Sigmoid colon (tissue), 7 donors: ENCODE results near the gene ELMOD3. TPM values are rescaled to one million over a fixed set of nuclear protein-coding genes. Genes with fewer than 3 reads are reported as not detected.
"Not testable (repeated sequence)": the region's sequence is repeated elsewhere in the genome, so short reads cannot be mapped to it uniquely, and the experiment has no call there.

ENCODE experiments used
- DNase-seq: peaks from one replicate; pipeline ENCODE4 v3.0.0-alpha.2; 2019
- H3K27ac ChIP-seq, 4 donors: fragments of 200-600 bp; sonication (generic); one replicate each; pipeline ENCODE4 v1.5.1; 2016 to 2019; ENCODE audit warnings: mild to moderate bottlenecking in 1 of 4
- H3K27me3 ChIP-seq, 3 donors: fragments of 200-600 bp; sonication (generic); one replicate each; pipeline ENCODE4 v1.5.1; 2019; ENCODE audit warnings: mild to moderate bottlenecking in 1 of 3
- H3K36me3 ChIP-seq, 4 donors: fragments of 200-600 bp; sonication (generic); one replicate each; pipeline ENCODE4 v1.5.1; 2016 to 2019
- H3K4me1 ChIP-seq, 4 donors: fragments of 200-600 bp; sonication (generic); one replicate each; pipeline ENCODE4 v1.5.1; 2017 to 2019
- H3K4me3 ChIP-seq, 4 donors: fragments of 200-600 bp; sonication (generic); one replicate each; pipeline ENCODE4 v1.5.1; 2017 to 2019; ENCODE audit warnings: mild to moderate bottlenecking in 2 of 4, moderate library complexity in 1 of 4
- H3K9me3 ChIP-seq, 4 donors: fragments of 200-600 bp in 3 of 4; sonication (generic) in 3 of 4; one replicate each; pipeline versions ENCODE4 v1.5.1 to v1.6.1; 2013 to 2019
- EP300 ChIP-seq, 4 donors: sonication (generic); formaldehyde crosslinking; IDR thresholded peaks; one replicate each; pipeline ENCODE4 v1.6.1; 2017; ENCODE audit warnings: antibody characterized with exemption in 4 of 4
- POLR2A ChIP-seq, 2 donors: fragments of 450-650 bp; IDR thresholded peaks; one replicate each; pipeline ENCODE4 v1.6.1; 2016; ENCODE audit warnings: antibody characterized with exemption in 2 of 2, mild to moderate bottlenecking in 2 of 2, moderate library complexity in 2 of 2
- POLR2AphosphoS5 ChIP-seq, 4 donors: sonication (generic); formaldehyde crosslinking; IDR thresholded peaks; one replicate each; pipeline ENCODE4 v1.6.1; 2017; ENCODE audit warnings: antibody characterized with exemption in 4 of 4
- WGBS, 2 donors: extraction: QIAGEN DNeasy Blood & Tissue Kit; methylation state at CpG; one replicate each; pipeline ENCODE4 v1.1.7; 2013; 5-methylcytosine and 5-hydroxymethylcytosine counted together
- intact Hi-C: fragments of 100-400 bp; cut with DNase I; formaldehyde crosslinking; loops from one replicate; pipeline ENCODE4 v1.15.1; 2023
- polyA plus RNA-seq, 3 donors: library from polyadenylated mRNA; stranded (reverse); fragments of 200-250 nt; gene quantifications; one replicate each; pipeline ENCODE4 v1.2.3, GENCODE V29; 2013
- total RNA-seq, 4 donors: library from RNA; depleted of rRNA; stranded (reverse); fragments of >200 nt; gene quantifications; one replicate each; pipeline ENCODE4 v1.1.0, GENCODE V29; 2016
- TF ChIP-seq, protein P1 (sequence below), 4 experiments: fragments of 450-650 bp in 3 of 4; fragments of 200-600 bp in 1 of 4; IDR thresholded peaks; one replicate each; pipeline ENCODE4 v1.5.1; 2016 to 2019; ENCODE audit warnings: antibody characterized with exemption in 4 of 4, mild to moderate bottlenecking in 3 of 4, moderate library complexity in 2 of 4
- donor health status: healthy with polysubstance abuse.
- donor health status: Bipolar disorder and iron deficiency.
- donor health status: healthy.

Gene ELMOD3
- total and polyA plus RNA-seq, 7 donors = 11.6 to 26.3 (median 19.7) TPM

- 4 to 5% methylated on average over 64 of the region's 64 CpGs for WGBS, 2 donors
- peak; percentile 96 for DNase-seq
- Histone ChIP-seq H3K36me3 (no peaks in the 10 kb centered on the region), H3K9me3 (no peaks in the 10 kb centered on the region), H3K4me1 (peaks cover 0 to 64% (median 57%) of the 10 kb centered on the region in 4 donors), H3K27me3 (no peaks in the 10 kb centered on the region), H3K4me3 (peak overlapping the region; percentile 34 to 51 (median 48)), H3K27ac (peak overlapping the region; percentile 93 to 97 (median 95))
- TF ChIP-seq, protein P1, sequence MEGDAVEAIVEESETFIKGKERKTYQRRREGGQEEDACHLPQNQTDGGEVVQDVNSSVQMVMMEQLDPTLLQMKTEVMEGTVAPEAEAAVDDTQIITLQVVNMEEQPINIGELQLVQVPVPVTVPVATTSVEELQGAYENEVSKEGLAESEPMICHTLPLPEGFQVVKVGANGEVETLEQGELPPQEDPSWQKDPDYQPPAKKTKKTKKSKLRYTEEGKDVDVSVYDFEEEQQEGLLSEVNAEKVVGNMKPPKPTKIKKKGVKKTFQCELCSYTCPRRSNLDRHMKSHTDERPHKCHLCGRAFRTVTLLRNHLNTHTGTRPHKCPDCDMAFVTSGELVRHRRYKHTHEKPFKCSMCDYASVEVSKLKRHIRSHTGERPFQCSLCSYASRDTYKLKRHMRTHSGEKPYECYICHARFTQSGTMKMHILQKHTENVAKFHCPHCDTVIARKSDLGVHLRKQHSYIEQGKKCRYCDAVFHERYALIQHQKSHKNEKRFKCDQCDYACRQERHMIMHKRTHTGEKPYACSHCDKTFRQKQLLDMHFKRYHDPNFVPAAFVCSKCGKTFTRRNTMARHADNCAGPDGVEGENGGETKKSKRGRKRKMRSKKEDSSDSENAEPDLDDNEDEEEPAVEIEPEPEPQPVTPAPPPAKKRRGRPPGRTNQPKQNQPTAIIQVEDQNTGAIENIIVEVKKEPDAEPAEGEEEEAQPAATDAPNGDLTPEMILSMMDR (IDR thresholded peaks at IDR 0.05) = no peak
- TF ChIP-seq POLR2AphosphoS5 (IDR thresholded peaks at IDR 0.05) = peak; percentile 83 to 98 (median 93)
- peak in 3 of 4 donors; percentile 88 to 96 (median 92) for TF ChIP-seq EP300 (IDR thresholded peaks at IDR 0.05)
- TF ChIP-seq POLR2A (IDR thresholded peaks at IDR 0.05) = peak; percentile 83 to 87
- intact Hi-C loops = loop anchor here (1.0 kb wide), 1 partner anchor 100 kb away; no protein-coding TSS in a partner anchor
Observed at GRCh38 chr2:85437488-85438200, 83.1 kb downstream of the ELMOD3 start.

DNA sequence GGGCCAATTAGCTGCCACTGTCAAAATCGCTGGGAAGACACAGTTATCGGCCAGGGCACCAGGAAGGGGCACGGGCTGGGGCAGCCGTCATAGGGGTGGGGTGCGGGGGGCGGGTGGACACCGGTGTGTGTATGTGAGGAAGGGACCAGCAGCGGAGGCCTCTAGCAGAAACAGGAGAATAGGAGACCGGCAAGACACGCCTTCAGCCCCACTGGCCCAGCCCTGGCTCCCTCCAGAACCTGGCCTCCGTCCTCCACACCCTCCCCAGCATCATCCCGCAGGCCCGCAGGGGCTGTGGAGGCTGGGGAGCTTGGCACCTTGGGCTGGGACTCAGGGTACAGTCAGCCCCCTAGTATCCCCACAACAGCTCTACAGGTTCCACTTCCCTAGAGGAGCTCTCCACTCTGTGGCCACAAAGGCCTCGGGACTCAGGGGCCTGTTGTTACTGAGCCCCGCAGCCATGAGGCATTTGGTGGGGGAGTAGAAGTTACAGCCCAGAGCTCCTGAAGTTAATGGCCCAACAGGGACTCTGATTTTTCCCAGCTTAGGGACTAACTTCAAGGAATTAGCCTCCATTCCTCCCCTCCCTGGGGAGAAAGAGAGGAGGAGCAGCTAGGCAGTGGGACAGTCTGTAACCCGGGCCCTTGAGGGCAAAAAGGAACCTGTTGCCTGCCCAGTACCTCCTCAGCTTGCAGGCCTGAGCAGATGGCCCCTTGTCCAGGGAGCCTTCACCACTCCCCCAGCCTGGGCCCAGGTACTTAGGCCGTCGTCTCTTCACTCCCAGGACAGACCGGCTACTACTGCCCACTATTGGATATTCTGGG, 83.8 kb downstream of the ELMOD3 start:
- peaks cover 0 to 57% (median 51%) of the 10 kb centered on the region in 4 donors for H3K4me1 ChIP-seq
- TF ChIP-seq POLR2A (IDR thresholded peaks at IDR 0.05) = no peak
- TF ChIP-seq EP300 (IDR thresholded peaks at IDR 0.05) = no peak
- TF ChIP-seq POLR2AphosphoS5 (IDR thresholded peaks at IDR 0.05) = no peak
- TF ChIP-seq, protein P1 (IDR thresholded peaks at IDR 0.05) = no peak
- H3K27me3 ChIP-seq = no peaks in the 10 kb centered on the region
- no peaks in the 10 kb centered on the region for H3K9me3 ChIP-seq
- peak overlapping the region; percentile 93 to 97 (median 95) for H3K27ac ChIP-seq
- no peaks in the 10 kb centered on the region for H3K36me3 ChIP-seq
- intact Hi-C loops = no loop called here
- 35 to 42% methylated on average over 19 of the region's 19 CpGs for WGBS, 2 donors
- H3K4me3 ChIP-seq = peak overlapping the region; percentile 34 to 51 (median 48)
- no peak for DNase-seq

- intact Hi-C loops = no loop called here
- TF ChIP-seq, protein P1 (IDR thresholded peaks at IDR 0.05) = no peak
- no peak for TF ChIP-seq POLR2AphosphoS5 (IDR thresholded peaks at IDR 0.05)
- no peak for TF ChIP-seq POLR2A (IDR thresholded peaks at IDR 0.05)
- no peak for TF ChIP-seq EP300 (IDR thresholded peaks at IDR 0.05)
- H3K9me3 ChIP-seq = no peaks in the 10 kb centered on the region
- WGBS, 2 donors = 84 to 89% methylated on average over 6 of the region's 6 CpGs
- no peak overlapping the region for H3K4me3 ChIP-seq
- H3K27me3 ChIP-seq = no peaks in the 10 kb centered on the region
- H3K4me1 ChIP-seq = peaks cover 0 to 50% (median 45%) of the 10 kb centered on the region in 4 donors
- peak overlapping the region; percentile 93 to 97 (median 95) for H3K27ac ChIP-seq
- H3K36me3 ChIP-seq = no peaks in the 10 kb centered on the region
- DNase-seq = no peak
Observed at GRCh38 chr2:85439025-85439472, 84.5 kb downstream of the ELMOD3 start.

GRCh38 chr2:85439569-85439968, 85.0 kb downstream of the ELMOD3 start:
- whole genome bisulfite sequencing, 2 donors = 91 to 94% methylated on average over 9 of the region's 9 CpGs
- intact Hi-C loops, H3K27me3 ChIP-seq, H3K9me3 ChIP-seq, DNase-seq, H3K36me3 ChIP-seq, H3K4me3 ChIP-seq: not testable (repeated sequence)
- Histone ChIP-seq H3K4me1 (peaks cover 0 to 45% (median 41%) of the 10 kb centered on the region in 4 donors), H3K27ac (peak overlapping the region in 3 of 4 donors; percentile 93 to 97 (median 93))

- 79 to 89% methylated on average over 7 of the region's 7 CpGs for WGBS, 2 donors
- H3K4me1 ChIP-seq = peaks cover 0 to 43% (median 41%) of the 10 kb centered on the region in 4 donors
- no peaks in the 10 kb centered on the region for H3K9me3 ChIP-seq
- no peaks in the 10 kb centered on the region for H3K27me3 ChIP-seq
- no peak overlapping the region for H3K4me3 ChIP-seq
- DNase-seq = no peak
- no peak for TF ChIP-seq EP300 (IDR thresholded peaks at IDR 0.05)
- no peak for TF ChIP-seq POLR2A (IDR thresholded peaks at IDR 0.05)
- TF ChIP-seq, protein P1 (IDR thresholded peaks at IDR 0.05) = no peak
- TF ChIP-seq POLR2AphosphoS5 (IDR thresholded peaks at IDR 0.05) = no peak
- intact Hi-C loops = no loop called here
- H3K36me3 ChIP-seq = no peaks in the 10 kb centered on the region
- no peak overlapping the region for H3K27ac ChIP-seq
Observed at GRCh38 chr2:85439986-85440385, 85.4 kb downstream of the ELMOD3 start.
